Loucy (cell line): ENCODE measurements around the gene GBGT1.
"Not testable (repeated sequence)": the region's sequence is repeated elsewhere in the genome, so short reads cannot be mapped to it uniquely, and the experiment has no call there.

ENCODE experiments used
- H2AFZ ChIP-seq: fragments of 200-600 bp; sonication (generic); 2 replicates; pipeline ENCODE4 v1.6.0; 2016; ENCODE audit warnings: antibody characterized with exemption, mild to moderate bottlenecking, low read length, moderate library complexity
- H3F3A ChIP-seq: fragments of 200-600 bp; 2 replicates; pipeline ENCODE4 v1.6.0; 2016; ENCODE audit warnings: antibody characterized with exemption, low read depth, mild to moderate bottlenecking
- H3K27me3 ChIP-seq: fragments of 200-600 bp; sonication (generic); 2 replicates; pipeline ENCODE4 v1.6.1; 2014; ENCODE audit warnings: low read length, mild to moderate bottlenecking; ENCODE audit not compliant: insufficient read depth, poor library complexity, severe bottlenecking
- H3K36me3 ChIP-seq: fragments of 200-600 bp; sonication (generic); 2 replicates; pipeline ENCODE4 v1.6.1; 2016; ENCODE audit warnings: low read length; ENCODE audit not compliant: insufficient read depth
- H3K4me1 ChIP-seq: fragments of 200-600 bp; sonication (generic); 2 replicates; pipeline ENCODE4 v1.5.1; 2014; ENCODE audit warnings: low read length, mild to moderate bottlenecking; ENCODE audit not compliant: insufficient read depth, poor library complexity, severe bottlenecking
- H3K4me2 ChIP-seq: fragments of 200-600 bp; sonication (generic); 2 replicates; pipeline ENCODE4 v1.6.0; 2014; ENCODE audit warnings: antibody characterized with exemption, low read length, low read depth, mild to moderate bottlenecking; ENCODE audit not compliant: poor library complexity, severe bottlenecking
- H3K4me3 ChIP-seq: fragments of 200-600 bp; sonication (generic); 2 replicates; pipeline ENCODE4 v1.5.1; 2014; ENCODE audit warnings: low read length, mild to moderate bottlenecking, mixed read lengths; ENCODE audit not compliant: poor library complexity, severe bottlenecking
- H3K79me2 ChIP-seq: fragments of 200-600 bp; sonication (generic); 2 replicates; pipeline ENCODE4 v1.6.1; 2014; ENCODE audit warnings: low read length; ENCODE audit not compliant: insufficient read depth
- H3K9ac ChIP-seq: fragments of 200-600 bp; sonication (generic); 2 replicates; pipeline ENCODE4 v1.6.0; 2014; ENCODE audit warnings: mild to moderate bottlenecking, low read depth, low read length, moderate library complexity; ENCODE audit not compliant: poor library complexity, severe bottlenecking
- H3K9me2 ChIP-seq: fragments of 200-600 bp; sonication (generic); replicated peaks from 2 replicates; pipeline ENCODE4 v1.6.1; 2016; ENCODE audit warnings: low read depth, low read length, mixed read lengths
- H3K9me3 ChIP-seq: fragments of 200-600 bp; sonication (generic); 2 replicates; pipeline ENCODE4 v1.6.1; 2014; ENCODE audit warnings: mild to moderate bottlenecking, antibody characterized with exemption, low read length, low read depth; ENCODE audit not compliant: insufficient read depth
- H4K20me1 ChIP-seq: fragments of 200-600 bp; sonication (generic); 2 replicates; pipeline ENCODE4 v1.6.0; 2014; ENCODE audit warnings: antibody characterized with exemption, low read length, mild to moderate bottlenecking; ENCODE audit not compliant: insufficient read depth, poor library complexity, severe bottlenecking
- EZH2phosphoT487 ChIP-seq: fragments of 200-600 bp; IDR thresholded peaks from 2 replicates; pipeline ENCODE4 v1.6.1; 2018; ENCODE audit warnings: antibody characterized with exemption, mild to moderate bottlenecking, moderate library complexity, borderline replicate concordance
- TF ChIP-seq, protein P1 (sequence below): fragments of 200-600 bp; sonication (generic); conservative IDR thresholded peaks from 2 replicates; pipeline ENCODE4 v1.5.1; 2014; ENCODE audit warnings: mild to moderate bottlenecking, antibody characterized with exemption, low read length

GBGT1 gene

DNA sequence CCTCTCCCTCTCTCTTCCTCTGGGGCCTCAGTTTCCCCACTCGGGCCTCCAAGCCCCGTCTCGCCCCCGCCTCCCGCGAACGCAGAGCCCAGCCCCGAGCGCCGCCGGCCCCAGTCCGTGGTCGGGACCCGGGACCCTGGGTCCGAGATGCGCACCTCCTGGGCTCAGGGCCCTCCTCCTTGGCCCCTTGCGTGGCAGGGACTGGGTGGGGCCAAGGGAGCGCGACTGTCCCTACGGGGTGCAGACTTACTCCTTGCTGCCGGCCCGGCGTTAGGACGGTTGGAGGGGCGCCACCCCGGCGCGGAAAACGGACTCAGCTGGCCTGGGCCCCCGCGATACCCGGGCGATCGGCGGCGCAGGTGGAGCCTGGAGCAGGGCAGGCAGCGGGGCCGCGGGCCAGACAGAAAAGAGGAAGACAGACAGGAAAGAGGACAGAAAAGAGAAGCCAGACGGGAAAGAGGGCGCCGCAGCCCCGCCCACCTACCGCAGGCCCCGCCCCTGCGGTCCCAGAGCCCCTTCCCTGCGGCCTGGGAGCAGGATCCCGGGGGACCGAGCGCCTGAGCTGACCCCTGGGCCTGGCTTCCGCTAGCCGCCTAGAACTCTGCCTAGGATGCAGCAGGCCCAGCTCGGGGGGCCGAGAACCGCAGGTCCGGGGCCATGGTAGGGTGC, at the start of gene GBGT1:
Gene GBGT1, minus strand, starts transcription at position 411 of the 669 bp plus-strand sequence. CDS start 1,502 bp downstream, outside the sequence.
- Histone ChIP-seq H3K9me3 (no peaks in the 10 kb centered on the region), H3F3A (peaks cover 7% of the 10 kb centered on the region; the same call in 1 of the 2 replicates), H3K4me3 (peak within 1 kb of the TSS; percentile 85), H2AFZ (peak within 1 kb of the TSS; percentile 84; the same call in 1 of the 2 replicates), H3K9me2 (no peaks in the 10 kb centered on the region), H3K36me3 (no peaks in the 10 kb centered on the region), H4K20me1 (no peaks in the 10 kb centered on the region), H3K4me1 (peaks cover 25% of the 10 kb centered on the region), H3K79me2 (0 out of 2 replicates have a peak, but pooled peaks cover 5% of the 10 kb centered on the region), H3K4me2 (peak within 1 kb of the TSS; percentile 86), H3K9ac (peak within 1 kb of the TSS; percentile 82), H3K27me3 (no peaks in the 10 kb centered on the region)
- TF ChIP-seq, protein P1, sequence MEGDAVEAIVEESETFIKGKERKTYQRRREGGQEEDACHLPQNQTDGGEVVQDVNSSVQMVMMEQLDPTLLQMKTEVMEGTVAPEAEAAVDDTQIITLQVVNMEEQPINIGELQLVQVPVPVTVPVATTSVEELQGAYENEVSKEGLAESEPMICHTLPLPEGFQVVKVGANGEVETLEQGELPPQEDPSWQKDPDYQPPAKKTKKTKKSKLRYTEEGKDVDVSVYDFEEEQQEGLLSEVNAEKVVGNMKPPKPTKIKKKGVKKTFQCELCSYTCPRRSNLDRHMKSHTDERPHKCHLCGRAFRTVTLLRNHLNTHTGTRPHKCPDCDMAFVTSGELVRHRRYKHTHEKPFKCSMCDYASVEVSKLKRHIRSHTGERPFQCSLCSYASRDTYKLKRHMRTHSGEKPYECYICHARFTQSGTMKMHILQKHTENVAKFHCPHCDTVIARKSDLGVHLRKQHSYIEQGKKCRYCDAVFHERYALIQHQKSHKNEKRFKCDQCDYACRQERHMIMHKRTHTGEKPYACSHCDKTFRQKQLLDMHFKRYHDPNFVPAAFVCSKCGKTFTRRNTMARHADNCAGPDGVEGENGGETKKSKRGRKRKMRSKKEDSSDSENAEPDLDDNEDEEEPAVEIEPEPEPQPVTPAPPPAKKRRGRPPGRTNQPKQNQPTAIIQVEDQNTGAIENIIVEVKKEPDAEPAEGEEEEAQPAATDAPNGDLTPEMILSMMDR: no peak
- TF ChIP-seq EZH2phosphoT487: no peak

DNA sequence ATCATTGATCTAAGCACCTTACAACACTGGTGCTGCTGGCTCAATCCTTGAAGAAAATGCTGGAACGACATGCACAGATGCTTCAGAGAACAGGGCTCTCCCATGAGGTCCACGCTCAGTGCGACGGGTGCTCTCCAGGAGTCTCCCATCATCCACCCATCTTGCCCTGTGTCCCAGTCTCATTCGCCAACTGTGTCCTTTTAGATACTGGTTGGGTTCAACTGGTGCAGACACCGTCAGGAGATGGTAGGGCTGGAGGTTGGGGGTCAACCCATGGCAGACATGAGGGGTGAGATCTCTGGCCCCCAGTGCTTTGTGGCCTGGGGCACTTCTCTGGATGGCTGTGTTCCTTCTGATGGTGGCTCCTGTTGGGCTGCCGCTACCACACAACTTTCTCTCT, 46.9 kb upstream of the GBGT1 start:
- Histone ChIP-seq H4K20me1 (no peaks in the 10 kb centered on the region), H3F3A (no peaks in the 10 kb centered on the region), H3K9me2 (no peaks in the 10 kb centered on the region), H3K9ac (no peak overlapping the region), H3K4me1 (no peaks in the 10 kb centered on the region), H2AFZ (no peak overlapping the region), H3K36me3 (no peaks in the 10 kb centered on the region), H3K79me2 (no peaks in the 10 kb centered on the region), H3K27me3 (no peaks in the 10 kb centered on the region), H3K4me3 (no peak overlapping the region), H3K9me3 (no peaks in the 10 kb centered on the region; the same call in 1 of the 2 replicates), H3K4me2 (no peak overlapping the region)
- TF ChIP-seq, protein P1: no peak
- TF ChIP-seq EZH2phosphoT487: no peak

DNA sequence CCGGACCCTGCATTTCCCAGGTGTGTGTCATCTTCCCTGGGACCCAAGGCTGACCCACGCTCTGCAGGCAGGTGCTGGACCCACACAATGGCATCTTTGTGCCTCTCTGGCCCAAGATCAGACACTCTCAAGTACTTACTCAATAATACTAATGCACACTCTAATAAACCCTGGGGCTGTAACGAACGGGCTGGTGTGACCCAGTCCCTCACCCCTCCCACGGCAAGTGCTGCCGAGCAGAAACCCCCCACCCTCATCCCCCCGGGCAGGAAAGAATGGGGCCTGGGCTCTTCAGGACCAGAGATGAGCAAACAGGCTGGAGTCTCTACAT, 46.5 kb upstream of the GBGT1 start:
- Histone ChIP-seq H3K9me3 (no peaks in the 10 kb centered on the region; the same call in 1 of the 2 replicates), H3K36me3 (no peaks in the 10 kb centered on the region), H2AFZ (no peak overlapping the region), H3K4me3 (no peak overlapping the region), H3K27me3 (no peaks in the 10 kb centered on the region), H3K9me2 (no peaks in the 10 kb centered on the region), H3K4me2 (no peak overlapping the region), H3F3A (no peaks in the 10 kb centered on the region), H3K79me2 (no peaks in the 10 kb centered on the region), H3K9ac (no peak overlapping the region), H3K4me1 (no peaks in the 10 kb centered on the region), H4K20me1 (no peaks in the 10 kb centered on the region)
- TF ChIP-seq, protein P1: no peak
- TF ChIP-seq EZH2phosphoT487: no peak

DNA sequence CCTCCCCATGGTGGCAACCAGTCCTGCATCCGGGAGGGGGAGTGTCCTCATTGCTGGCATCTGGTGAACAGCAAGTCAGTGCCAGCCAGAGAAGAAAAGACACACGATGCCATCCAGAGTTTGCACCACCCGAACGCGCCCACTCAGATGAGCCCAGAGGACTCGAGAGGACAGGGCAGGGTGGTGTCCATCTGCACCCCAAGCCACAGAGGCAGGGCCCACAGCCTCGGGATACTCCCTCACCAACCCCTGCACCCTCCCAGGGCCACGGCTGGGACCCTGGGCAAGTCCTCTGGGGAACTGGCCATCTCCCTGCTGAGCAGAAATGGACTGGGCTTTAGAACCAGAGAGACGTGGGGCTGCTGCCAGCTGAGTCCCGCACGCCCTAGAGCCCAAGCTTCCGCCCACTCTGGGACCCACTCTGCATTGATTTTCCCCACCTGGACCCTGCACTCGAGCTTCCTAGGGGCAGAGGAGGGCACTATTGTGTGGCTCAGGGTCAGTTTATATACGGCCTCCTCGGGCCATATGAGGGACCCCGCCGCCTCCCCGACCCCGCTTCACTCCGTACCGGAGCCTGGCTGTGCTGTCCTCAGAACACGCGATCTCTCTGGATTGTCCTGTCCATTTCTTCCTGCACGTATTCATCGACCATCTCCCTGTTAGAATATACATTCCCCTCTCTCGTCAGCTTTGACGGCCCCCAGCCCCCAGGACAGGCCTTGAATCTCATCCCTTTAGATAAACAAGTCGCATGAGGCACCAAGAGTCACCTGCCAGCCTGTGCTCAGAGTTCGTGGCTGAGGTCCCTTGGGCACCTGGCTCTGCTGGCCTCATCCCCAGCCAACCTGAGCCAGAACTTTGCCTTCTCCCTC, 45.9 kb upstream of the GBGT1 start:
- not testable (repeated sequence) for H3K36me3 ChIP-seq, H3K4me1 ChIP-seq, H3K4me3 ChIP-seq, H3K9ac ChIP-seq, H3F3A ChIP-seq, H3K9me2 ChIP-seq, H3K27me3 ChIP-seq, H2AFZ ChIP-seq, H3K79me2 ChIP-seq, H3K4me2 ChIP-seq, H4K20me1 ChIP-seq, H3K9me3 ChIP-seq

DNA sequence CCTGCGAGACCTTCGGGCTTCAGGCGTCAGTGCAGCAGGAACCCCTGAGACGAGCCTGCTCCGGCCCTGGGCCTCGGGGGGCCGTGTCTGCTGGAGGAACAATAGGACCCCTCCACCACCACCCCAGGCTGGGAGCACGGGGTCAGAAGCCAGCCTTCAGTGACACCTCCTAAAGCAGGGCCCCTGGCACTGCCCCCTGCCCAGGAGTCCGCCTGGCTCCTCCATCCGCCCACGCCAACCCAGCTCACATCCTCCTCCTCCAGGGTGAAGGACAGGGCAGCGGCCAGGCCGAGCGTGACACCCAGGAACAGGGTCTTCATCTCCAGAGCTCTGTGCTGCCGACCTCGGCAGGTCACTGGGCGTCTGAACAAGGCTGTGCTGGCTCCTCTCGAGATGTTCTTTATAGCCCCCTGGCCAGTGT, 45.2 kb upstream of the GBGT1 start, which contains the start of gene OBP2B:
Gene OBP2B, minus strand, starts transcription at position 371 of the 421 bp plus-strand sequence. Its CDS starts 51 bp downstream, at position 320.
- not testable (repeated sequence) for H3K4me1 ChIP-seq, H3K9ac ChIP-seq, H3K4me2 ChIP-seq, H3K4me3 ChIP-seq, H3K27me3 ChIP-seq, H3F3A ChIP-seq, H3K79me2 ChIP-seq, H3K36me3 ChIP-seq, H3K9me2 ChIP-seq, H2AFZ ChIP-seq, H3K9me3 ChIP-seq, H4K20me1 ChIP-seq
